RWPE1 (cell line): Measurements from ENCODE around the gene ECD.

ENCODE experiments used
- CTCF ChIA-PET: fragments of 350-600 bp; sonication (Branson Sonifier 250); formaldehyde crosslinking; extraction: SDS; loops from one replicate; lab custom pipeline; 2021; lab: Yijun Ruan, JAX
- POLR2A ChIA-PET: fragments of 400-600 bp; formaldehyde crosslinking; extraction: SDS; loops from one replicate; lab custom pipeline; 2020; ENCODE audit warnings: antibody characterized with exemption; ENCODE audit not compliant: low non-redundant PET; lab: Yijun Ruan, JAX
- DNase-seq: peaks from one replicate; pipeline ENCODE4 v3.0.0; 2012; ENCODE audit warnings: low spot score
- H3K27ac ChIP-seq: fragments of 450-650 bp; 2 replicates; pipeline ENCODE4 v1.5.1; 2017
- TF ChIP-seq, protein P1 (sequence below): fragments of 450-650 bp; conservative IDR thresholded peaks from 2 replicates; pipeline ENCODE4 v1.5.1; 2017; ENCODE audit warnings: low read depth, mild to moderate bottlenecking

The ECD gene

DNA sequence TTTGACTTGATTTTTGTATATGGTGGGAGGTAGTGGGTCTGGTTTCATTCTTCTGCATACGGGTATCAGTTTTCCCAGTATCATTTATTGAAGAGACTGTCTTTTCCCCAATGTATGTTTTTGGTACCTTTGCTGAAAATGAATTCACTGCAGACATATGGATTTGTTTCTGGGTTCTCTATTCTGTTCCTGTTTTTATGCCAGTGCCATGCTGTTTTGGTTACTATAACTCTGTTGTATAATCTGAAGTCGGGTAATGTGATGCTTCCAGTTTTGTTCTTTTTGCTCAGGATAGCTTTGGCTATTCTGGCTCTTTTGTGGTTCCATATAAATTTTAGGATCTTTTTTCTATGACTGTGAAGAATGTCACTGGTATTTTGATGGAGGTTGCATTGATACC is 836 bp downstream of the ECD start:
- ChIA-PET CTCF (interaction anchor here (0.6 kb wide), 1 partner anchor 70 kb away, joined by 3 read pairs; the partner anchor contains the start of gene P4HA1), POLR2A (no interaction called here)
- DNase-seq: no peak
- H3K27ac ChIP-seq: no peak overlapping the region
- TF ChIP-seq, protein P1, sequence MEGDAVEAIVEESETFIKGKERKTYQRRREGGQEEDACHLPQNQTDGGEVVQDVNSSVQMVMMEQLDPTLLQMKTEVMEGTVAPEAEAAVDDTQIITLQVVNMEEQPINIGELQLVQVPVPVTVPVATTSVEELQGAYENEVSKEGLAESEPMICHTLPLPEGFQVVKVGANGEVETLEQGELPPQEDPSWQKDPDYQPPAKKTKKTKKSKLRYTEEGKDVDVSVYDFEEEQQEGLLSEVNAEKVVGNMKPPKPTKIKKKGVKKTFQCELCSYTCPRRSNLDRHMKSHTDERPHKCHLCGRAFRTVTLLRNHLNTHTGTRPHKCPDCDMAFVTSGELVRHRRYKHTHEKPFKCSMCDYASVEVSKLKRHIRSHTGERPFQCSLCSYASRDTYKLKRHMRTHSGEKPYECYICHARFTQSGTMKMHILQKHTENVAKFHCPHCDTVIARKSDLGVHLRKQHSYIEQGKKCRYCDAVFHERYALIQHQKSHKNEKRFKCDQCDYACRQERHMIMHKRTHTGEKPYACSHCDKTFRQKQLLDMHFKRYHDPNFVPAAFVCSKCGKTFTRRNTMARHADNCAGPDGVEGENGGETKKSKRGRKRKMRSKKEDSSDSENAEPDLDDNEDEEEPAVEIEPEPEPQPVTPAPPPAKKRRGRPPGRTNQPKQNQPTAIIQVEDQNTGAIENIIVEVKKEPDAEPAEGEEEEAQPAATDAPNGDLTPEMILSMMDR: no peak

DNA sequence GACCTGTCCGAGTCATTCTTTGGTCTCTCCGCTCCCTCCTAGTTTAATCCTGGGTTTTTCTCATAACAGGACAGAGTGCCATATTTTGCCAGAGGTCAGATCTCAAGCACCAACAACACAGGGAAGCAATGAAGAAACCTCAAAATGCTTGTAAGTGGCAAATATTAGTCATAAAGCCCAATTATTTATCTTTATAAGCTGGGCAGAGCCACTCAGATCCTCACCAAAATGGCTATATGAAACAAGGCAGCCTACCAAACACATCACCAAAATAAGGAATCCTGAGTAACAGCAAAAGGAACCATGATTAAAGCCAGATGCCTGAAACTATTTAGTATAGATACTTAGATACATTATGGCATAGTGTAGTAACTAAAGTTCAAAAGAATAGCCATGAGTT is 4.7 kb downstream of the ECD start:
- POLR2A ChIA-PET: no interaction called here
- CTCF ChIA-PET: no interaction called here
- H3K27ac ChIP-seq: no peak overlapping the region
- TF ChIP-seq, protein P1: no peak
- DNase-seq: no peak

DNA sequence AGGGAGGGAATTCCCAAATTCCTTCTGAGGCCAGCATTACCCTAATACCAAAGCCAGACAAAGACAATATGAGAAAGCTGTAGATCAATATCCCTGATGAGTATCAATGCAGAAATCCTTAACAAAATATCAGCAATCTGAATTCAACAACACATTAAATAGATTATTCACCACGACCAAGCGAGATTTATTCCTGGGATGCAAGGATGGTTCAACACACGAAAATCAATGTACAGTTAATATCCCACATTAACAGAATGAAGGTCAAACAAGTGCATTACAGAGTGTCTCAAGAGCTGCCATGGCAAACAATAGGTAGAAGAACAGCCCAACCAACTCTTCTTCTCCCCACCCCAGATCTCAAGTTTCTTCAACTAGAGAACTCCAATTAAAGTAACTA is 6.1 kb downstream of the ECD start:
- CTCF ChIA-PET: no interaction called here

DNA sequence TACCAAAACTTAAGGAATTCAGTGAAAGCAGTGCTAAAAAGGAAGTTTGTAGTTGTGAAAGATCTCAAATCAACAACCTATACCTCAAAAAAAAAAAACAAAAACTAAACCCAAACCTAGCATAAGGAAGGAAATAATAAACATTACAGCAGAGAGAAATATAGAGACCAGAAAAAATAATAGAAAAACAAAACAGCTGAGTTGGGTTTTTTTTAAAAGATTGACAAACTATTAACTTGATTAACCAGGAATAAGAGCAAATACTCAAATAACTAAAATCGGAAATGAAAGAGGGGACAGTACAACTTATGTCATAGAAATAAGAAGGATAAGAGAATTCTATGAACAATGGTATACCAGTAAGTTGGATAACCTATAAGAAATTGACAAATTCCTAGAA is 6.7 kb downstream of the ECD start:
- ChIA-PET POLR2A (no interaction called here), CTCF (no interaction called here)
- DNase-seq: no peak
- TF ChIP-seq, protein P1: no peak
- no peak overlapping the region for H3K27ac ChIP-seq

More for the DNA sequence above, 6.1 kb downstream of the ECD start:
- TF ChIP-seq, protein P1: no peak
- POLR2A ChIA-PET: no interaction called here
- no peak overlapping the region for H3K27ac ChIP-seq
- no peak for DNase-seq

DNA sequence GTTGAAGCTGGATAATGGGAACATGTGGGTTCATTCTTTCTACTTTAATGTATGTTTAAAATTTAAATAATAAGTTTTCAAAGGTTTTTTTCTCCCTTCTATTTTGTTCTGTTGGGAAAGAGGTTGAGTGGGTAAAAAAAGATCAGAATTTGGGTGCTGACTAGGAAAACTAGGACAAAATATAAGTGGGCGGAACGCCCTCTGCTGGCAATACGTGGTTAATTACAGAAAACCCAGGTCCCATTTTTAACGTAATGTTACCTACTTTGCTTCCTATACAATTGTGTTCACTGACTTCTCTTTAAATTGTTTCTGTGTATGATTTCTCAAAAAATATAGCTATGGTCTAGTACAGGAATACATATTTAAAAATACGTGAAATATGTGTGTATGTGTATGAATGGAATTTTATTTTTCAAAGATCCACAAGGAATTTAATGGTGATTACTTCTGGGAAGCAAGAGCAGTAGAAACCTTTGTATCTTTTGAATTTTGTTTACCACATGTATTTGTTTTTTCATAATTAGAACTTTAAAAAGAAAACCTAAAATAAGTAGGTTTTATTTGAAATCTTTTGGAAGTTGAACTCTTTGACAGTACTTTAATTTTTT is 8.7 kb downstream of the ECD start:
- ChIA-PET CTCF (interaction anchor here (0.6 to 2.0 kb wide), 13 partner anchors 9 to 1587 kb away, joined by 3 to 12 read pairs (median 3); partner anchors contain the start of gene P4HA1), POLR2A (no interaction called here)
- no peak overlapping the region for H3K27ac ChIP-seq
- TF ChIP-seq, protein P1: peak; percentile 80
- DNase-seq: peak; percentile 51

DNA sequence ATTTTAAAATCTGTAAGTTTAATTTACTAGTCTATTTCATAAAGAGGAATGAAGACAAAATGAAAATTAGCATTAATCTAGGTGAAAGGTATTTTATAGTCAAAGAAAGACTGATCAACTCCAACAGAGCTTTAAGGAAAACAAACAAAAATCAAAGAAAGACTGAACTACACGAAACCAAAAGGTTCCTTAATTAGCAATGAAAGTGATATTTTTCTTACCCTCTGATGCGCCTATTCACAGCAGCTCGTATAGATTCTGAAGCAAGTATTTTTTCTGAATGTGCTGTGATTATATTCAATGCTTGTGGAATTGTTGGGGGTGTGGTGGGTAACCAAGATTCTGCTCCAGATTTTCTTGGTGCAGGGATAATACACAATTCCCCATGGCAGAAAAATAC is 11.8 kb downstream of the ECD start:
- DNase-seq: no peak
- ChIA-PET CTCF (no interaction called here), POLR2A (interaction anchor here (0.7 to 1.0 kb wide), 2 partner anchors 45 to 60 kb away, joined by 3 to 8 read pairs; no protein-coding TSS in a partner anchor)
- TF ChIP-seq, protein P1: no peak
- no peak overlapping the region for H3K27ac ChIP-seq
